ENCODE data around the gene TMPRSS11D. TPM values are rescaled to one million over a fixed set of nuclear protein-coding genes. Genes with fewer than 3 reads are reported as not detected.

The TMPRSS11D gene
- total RNA-seq, 2 donors from 2014 or later = not detected

DNA sequence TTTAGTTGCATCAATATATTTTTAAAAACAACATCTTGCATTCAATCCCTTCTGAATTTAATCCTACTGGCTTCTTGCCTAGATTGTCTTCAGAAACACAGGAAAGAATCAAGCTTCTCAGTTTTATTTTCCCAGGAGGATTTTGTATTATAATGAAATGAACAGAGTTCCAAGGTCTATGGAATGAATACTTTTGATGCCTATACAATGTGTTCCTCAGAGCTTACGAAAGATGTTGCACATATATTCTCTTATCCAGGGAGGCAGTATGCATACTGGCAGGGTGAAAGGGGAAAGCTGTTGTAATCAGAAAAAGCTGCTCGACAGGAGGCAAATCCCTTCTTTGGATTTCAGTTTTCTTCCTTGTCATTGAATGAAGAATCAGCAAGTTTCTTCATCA, 8.8 kb downstream of the TMPRSS11D start:
- Mint-ChIP-seq H3K27me3 (peaks cover 4% of the 10 kb centered on the region), H3K27ac (no peak overlapping the region), H3K4me1 (no peaks in the 10 kb centered on the region), H3K9me3 (no peaks in the 10 kb centered on the region), H3K36me3 (ENCODE audit: low read depth) (no peaks in the 10 kb centered on the region), H3K4me3 (no peak overlapping the region)
- no peak for ATAC-seq (replicated peaks)

DNA sequence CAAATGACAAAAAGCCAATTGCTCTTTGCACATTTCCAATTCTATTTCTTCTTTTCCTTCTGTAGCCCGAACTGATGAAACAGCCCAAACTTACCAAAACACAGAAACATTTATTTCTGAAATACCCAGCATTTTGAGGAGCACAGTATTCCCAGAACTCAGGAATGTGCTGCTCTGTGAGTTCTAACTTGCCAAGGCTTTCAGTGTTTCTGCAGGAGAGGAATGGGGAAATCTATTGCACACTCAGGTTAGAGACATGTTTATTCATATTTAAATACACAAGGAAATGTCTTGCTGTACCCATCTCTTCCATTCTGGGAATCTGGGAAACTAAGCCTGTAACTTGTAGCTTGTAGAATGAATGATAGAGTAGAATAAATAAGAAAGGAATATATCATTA, 10.7 kb downstream of the TMPRSS11D start:
- Mint-ChIP-seq H3K9me3 (no peaks in the 10 kb centered on the region), H3K4me3 (no peak overlapping the region), H3K36me3 (ENCODE audit: low read depth) (no peaks in the 10 kb centered on the region), H3K27ac (no peak overlapping the region), H3K27me3 (peaks cover 4% of the 10 kb centered on the region), H3K4me1 (no peaks in the 10 kb centered on the region)
- ATAC-seq (replicated peaks) = no peak

GRCh38 chr4:67871867-67872266, 11.9 kb downstream of the TMPRSS11D start:
- H3K27me3 Mint-ChIP-seq = peaks cover 2% of the 10 kb centered on the region
- no peaks in the 10 kb centered on the region for H3K36me3 Mint-ChIP-seq (ENCODE audit: low read depth)
- H3K27ac Mint-ChIP-seq = no peak overlapping the region
- H3K4me3 Mint-ChIP-seq = no peak overlapping the region
- no peaks in the 10 kb centered on the region for H3K9me3 Mint-ChIP-seq
- peak; percentile 56 for ATAC-seq (replicated peaks)
- no peaks in the 10 kb centered on the region for H3K4me1 Mint-ChIP-seq

GRCh38 chr4:67869580-67870190, 14.1 kb downstream of the TMPRSS11D start:
- Mint-ChIP-seq H3K27me3 (no peaks in the 10 kb centered on the region), H3K36me3 (ENCODE audit: low read depth) (no peaks in the 10 kb centered on the region), H3K4me1 (no peaks in the 10 kb centered on the region), H3K9me3 (peaks cover 4% of the 10 kb centered on the region), H3K4me3 (no peak overlapping the region), H3K27ac (no peak overlapping the region)
- ATAC-seq (replicated peaks) = no peak

DNA sequence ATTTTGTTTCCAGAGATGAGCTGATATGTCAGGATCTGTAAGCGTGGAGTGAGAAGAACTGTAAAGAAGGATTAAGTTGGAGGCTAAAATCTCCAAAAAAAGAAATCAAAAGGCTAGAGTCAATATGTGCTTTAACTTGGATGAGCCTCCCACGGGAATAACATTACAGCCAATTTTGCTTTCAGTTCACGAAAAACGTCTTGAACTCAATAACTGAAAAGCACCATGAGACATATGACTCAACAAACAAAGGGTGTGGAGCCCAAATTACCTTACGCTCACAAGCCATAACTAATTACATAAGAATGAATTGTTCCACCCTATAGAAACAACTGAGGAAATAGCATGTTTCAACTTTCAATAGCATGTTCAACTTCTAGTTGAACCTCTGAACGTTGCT, 22.3 kb downstream of the TMPRSS11D start:
- H3K4me1 Mint-ChIP-seq = no peaks in the 10 kb centered on the region
- no peak for ATAC-seq (replicated peaks)
- peaks cover 4% of the 10 kb centered on the region for H3K9me3 Mint-ChIP-seq
- H3K27me3 Mint-ChIP-seq = peaks cover 3% of the 10 kb centered on the region
- no peak overlapping the region for H3K27ac Mint-ChIP-seq
- no peak overlapping the region for H3K4me3 Mint-ChIP-seq
- H3K36me3 Mint-ChIP-seq (ENCODE audit: low read depth) = no peaks in the 10 kb centered on the region

GRCh38 chr4:67853336-67853735, 30.5 kb downstream of the TMPRSS11D start:
- Mint-ChIP-seq H3K36me3 (ENCODE audit: low read depth) (no peaks in the 10 kb centered on the region), H3K9me3 (no peaks in the 10 kb centered on the region), H3K27me3 (peaks cover 3% of the 10 kb centered on the region), H3K27ac (no peak overlapping the region), H3K4me3 (no peak overlapping the region), H3K4me1 (no peaks in the 10 kb centered on the region)
- no peak for ATAC-seq (replicated peaks)

- H3K36me3 Mint-ChIP-seq (ENCODE audit: low read depth) = no peaks in the 10 kb centered on the region
- H3K27ac Mint-ChIP-seq = no peak overlapping the region
- peaks cover 3% of the 10 kb centered on the region for H3K9me3 Mint-ChIP-seq
- no peak overlapping the region for H3K4me3 Mint-ChIP-seq
- no peaks in the 10 kb centered on the region for H3K4me1 Mint-ChIP-seq
- H3K27me3 Mint-ChIP-seq = no peaks in the 10 kb centered on the region
- ATAC-seq (replicated peaks) = no peak
Measured at GRCh38 chr4:67820903-67821302, 62.9 kb downstream of the TMPRSS11D start.

GRCh38 chr4:67810011-67810410, 73.8 kb downstream of the TMPRSS11D start:
- Mint-ChIP-seq H3K4me3 (no peak overlapping the region), H3K27ac (no peak overlapping the region), H3K27me3 (no peaks in the 10 kb centered on the region), H3K9me3 (peaks cover 23% of the 10 kb centered on the region), H3K4me1 (no peaks in the 10 kb centered on the region), H3K36me3 (ENCODE audit: low read depth) (peaks cover 7% of the 10 kb centered on the region)
- ATAC-seq (replicated peaks) = no peak

DNA sequence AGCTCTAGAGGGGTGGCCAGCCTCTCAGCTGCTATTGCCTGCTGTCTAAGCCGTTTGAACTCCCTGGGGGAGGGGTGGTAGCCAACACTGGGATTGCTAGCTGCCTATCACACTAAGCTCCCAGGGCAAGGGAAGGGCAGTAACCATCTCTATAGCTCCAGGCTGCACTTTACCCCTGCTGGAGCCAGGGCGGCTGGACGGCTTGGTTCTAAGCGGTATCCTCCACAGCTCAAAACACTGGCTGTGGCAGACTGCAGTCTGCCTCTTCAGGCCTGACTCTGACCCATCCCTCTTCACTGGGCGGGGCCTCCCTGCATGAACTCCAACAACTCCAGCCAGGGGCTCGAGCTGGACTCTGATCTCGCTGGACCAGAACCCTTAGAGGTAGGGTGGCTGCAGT, 74.3 kb downstream of the TMPRSS11D start:
- H3K27me3 Mint-ChIP-seq = no peaks in the 10 kb centered on the region
- ATAC-seq (replicated peaks) = no peak
- H3K9me3 Mint-ChIP-seq = peaks cover 22% of the 10 kb centered on the region
- no peaks in the 10 kb centered on the region for H3K4me1 Mint-ChIP-seq
- no peak overlapping the region for H3K4me3 Mint-ChIP-seq
- H3K27ac Mint-ChIP-seq = no peak overlapping the region
- peaks cover 7% of the 10 kb centered on the region for H3K36me3 Mint-ChIP-seq (ENCODE audit: low read depth)

DNA sequence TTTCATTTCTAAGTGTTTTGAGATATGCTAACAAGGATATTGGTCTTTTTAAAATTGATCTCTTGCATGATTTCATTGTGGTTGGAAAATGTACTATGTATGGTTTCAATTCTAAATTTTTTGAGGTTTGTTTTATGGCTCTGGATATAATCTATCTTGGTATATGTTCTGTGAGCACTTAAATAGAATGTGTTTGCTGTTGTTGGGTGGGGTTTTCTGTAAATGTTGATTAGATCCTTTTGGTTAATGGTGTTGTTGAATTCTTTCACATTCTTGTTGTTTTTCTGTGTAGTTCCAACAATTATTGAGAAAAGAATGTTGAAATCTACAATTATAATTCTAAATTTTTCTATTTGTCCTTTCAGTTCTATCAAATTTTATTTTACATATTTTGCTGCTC, 87.0 kb downstream of the TMPRSS11D start:
- Mint-ChIP-seq H3K4me3 (no peak overlapping the region), H3K27me3 (no peaks in the 10 kb centered on the region), H3K9me3 (no peaks in the 10 kb centered on the region), H3K36me3 (ENCODE audit: low read depth) (no peaks in the 10 kb centered on the region), H3K4me1 (no peaks in the 10 kb centered on the region), H3K27ac (no peak overlapping the region)
- ATAC-seq (replicated peaks) = no peak

GRCh38 chr4:67790721-67791120, 93.1 kb downstream of the TMPRSS11D start:
- Mint-ChIP-seq H3K4me3 (no peak overlapping the region), H3K4me1 (no peaks in the 10 kb centered on the region), H3K27me3 (no peaks in the 10 kb centered on the region), H3K36me3 (ENCODE audit: low read depth) (no peaks in the 10 kb centered on the region), H3K9me3 (no peaks in the 10 kb centered on the region), H3K27ac (no peak overlapping the region)
- no peak for ATAC-seq (replicated peaks)

DNA sequence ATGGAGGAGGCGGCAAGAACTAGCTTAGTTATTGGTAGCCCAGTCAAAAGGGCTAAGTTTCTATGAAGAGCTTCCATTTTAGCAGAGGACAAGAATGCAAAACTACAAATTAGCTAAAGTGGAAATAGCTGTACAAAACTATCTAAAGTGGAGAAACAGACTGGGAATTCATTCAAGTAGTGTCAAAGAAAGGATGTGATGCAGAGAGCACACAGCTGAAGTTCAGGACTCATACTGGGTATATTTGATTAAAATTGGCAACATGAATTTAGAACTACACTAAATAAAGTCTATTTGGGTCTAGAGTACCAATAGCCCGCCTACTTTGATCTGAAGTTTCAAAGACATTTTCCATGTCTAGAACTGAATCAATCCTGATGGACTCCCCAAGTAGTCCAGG, 96.5 kb downstream of the TMPRSS11D start:
- Mint-ChIP-seq H3K4me3 (no peak overlapping the region), H3K27me3 (no peaks in the 10 kb centered on the region), H3K4me1 (no peaks in the 10 kb centered on the region), H3K9me3 (no peaks in the 10 kb centered on the region), H3K36me3 (ENCODE audit: low read depth) (no peaks in the 10 kb centered on the region), H3K27ac (no peak overlapping the region)
- no peak for ATAC-seq (replicated peaks)

DNA sequence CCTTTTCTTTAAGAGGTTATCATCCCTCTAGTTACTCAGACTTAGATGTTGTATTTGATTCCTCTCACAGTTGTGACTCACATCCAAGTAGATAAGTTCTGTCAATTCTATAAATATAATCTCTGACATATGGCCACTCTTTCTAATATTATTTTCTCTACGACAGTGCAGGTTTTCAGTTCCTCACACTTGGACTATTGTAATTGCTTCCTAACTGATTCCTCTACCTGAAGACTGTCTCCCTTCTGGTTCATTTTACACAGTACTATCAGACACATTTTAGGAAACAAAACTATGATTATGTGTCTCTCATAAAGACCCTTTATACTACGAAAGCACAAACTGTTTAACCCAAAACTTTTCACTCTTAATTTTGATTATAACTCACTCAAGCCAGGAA, 98.3 kb downstream of the TMPRSS11D start:
- no peaks in the 10 kb centered on the region for H3K9me3 Mint-ChIP-seq

GRCh38 chr4:67779631-67780030, 104.2 kb downstream of the TMPRSS11D start:
- Mint-ChIP-seq H3K4me3 (no peak overlapping the region), H3K9me3 (no peaks in the 10 kb centered on the region), H3K36me3 (ENCODE audit: low read depth) (no peaks in the 10 kb centered on the region), H3K27me3 (no peaks in the 10 kb centered on the region), H3K27ac (no peak overlapping the region), H3K4me1 (no peaks in the 10 kb centered on the region)
- ATAC-seq (replicated peaks) = peak; percentile 50

More for the DNA sequence above, 98.3 kb downstream of the TMPRSS11D start:
- Mint-ChIP-seq H3K27ac (no peak overlapping the region), H3K27me3 (no peaks in the 10 kb centered on the region), H3K36me3 (ENCODE audit: low read depth) (no peaks in the 10 kb centered on the region), H3K4me1 (no peaks in the 10 kb centered on the region), H3K4me3 (no peak overlapping the region)
- peak; percentile 14 for ATAC-seq (replicated peaks)

DNA sequence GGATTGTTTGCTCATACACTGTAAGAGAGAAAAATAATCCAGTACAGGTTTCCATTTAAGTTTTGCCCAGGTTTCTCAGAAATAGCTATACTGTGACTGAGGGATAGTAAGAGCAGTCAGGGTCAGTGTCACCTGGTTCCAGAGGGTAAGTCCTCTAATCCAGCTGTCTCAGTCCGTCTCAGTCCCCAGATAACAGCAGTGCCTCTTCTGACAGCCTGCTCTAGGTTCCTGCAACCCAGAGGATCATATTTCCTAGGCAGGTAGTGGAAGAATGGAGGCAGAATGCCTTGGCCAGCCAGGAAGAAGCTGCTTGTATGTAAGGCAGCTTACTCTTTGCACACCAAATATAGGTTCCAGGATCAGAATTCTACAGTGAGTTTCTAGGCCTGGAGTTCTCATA, 107.1 kb downstream of the TMPRSS11D start:
- H3K36me3 Mint-ChIP-seq (ENCODE audit: low read depth) = no peaks in the 10 kb centered on the region
- H3K9me3 Mint-ChIP-seq = no peaks in the 10 kb centered on the region
- H3K4me3 Mint-ChIP-seq = no peak overlapping the region
- ATAC-seq (replicated peaks) = no peak
- H3K27ac Mint-ChIP-seq = no peak overlapping the region
- no peaks in the 10 kb centered on the region for H3K27me3 Mint-ChIP-seq
- H3K4me1 Mint-ChIP-seq = no peaks in the 10 kb centered on the region

Measured in activated T-helper 17 cell treated with anti-CD3 and anti-CD28 coated beads, Interleukin-2, amount 50 U/mL, for 72 hours (primary cell).